Activated T-helper 1 cell treated with Interleukin-2 at 50 U/mL for 16 hours (primary cell): Measurements from ENCODE around the gene ANKS1B.
"Not testable (repeated sequence)": the region's sequence is repeated elsewhere in the genome, so short reads cannot be mapped to it uniquely, and the experiment has no call there.

Source experiments
- DNase-seq: peaks from one replicate; pipeline ENCODE4 v3.0.0-alpha.2; 2020; ENCODE audit warnings: low read depth

Gene ANKS1B

DNA sequence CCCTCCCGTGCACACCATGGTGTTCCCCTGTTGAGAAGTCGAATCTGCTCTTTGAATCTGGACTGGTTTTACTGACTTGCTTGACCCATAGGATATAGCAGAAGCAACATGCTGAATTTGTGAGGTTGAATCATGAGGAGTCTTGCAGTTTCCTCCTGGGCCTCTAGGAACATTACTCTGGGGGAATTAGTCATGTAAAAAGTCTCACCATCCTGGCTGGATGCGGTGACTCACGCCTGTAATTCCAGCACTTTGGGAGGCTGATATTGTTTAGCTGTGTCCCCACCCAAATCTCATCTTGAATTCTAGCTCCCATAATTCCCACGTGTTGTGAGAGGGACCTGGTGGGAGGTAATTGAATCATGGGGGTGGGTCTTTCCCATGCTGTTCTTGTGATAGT is 1228.9 kb downstream of the ANKS1B start:
- not testable (repeated sequence) for DNase-seq

DNA sequence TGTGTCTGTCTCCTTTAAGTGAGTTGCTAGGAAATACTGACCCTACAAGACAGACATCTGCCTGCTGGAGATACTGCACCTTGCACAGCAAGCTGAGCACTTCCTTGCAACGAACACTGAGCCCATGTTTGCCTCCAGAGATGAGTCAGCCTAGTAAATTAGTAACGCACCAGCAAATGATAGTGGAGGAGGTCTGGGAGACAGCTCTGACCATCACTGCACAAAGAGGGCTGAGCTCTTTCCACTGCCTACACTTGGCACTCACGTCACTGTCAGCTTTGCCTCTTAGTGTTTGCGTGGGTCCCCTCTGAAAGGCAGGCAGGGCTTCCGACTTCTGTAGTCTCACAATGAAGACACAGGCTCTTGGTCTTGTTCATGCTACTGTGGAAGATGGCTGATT is 1230.6 kb downstream of the ANKS1B start:
- no peak for DNase-seq

DNA sequence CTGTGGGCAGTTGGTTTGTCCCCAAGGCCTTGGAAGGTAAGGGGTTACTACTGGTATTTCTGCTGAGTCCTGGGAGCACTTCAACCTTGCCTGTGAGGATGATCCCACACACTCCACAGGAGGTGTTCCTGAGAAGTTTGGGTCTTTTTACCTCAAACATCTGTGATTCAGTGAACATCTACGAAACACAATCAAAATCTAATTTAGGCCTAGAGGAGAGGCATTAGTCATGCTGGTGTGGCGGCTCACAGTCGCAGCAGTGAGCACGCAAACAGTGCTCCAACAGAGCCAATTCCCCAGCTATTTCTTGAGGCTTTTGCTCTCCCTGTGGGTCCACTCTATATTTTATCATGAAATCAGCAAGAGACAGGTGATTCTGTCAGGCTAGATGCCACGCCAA is 1232.0 kb downstream of the ANKS1B start:
- no peak for DNase-seq

- no peak for DNase-seq
Measured at GRCh38 chr12:98751580-98752115, 1233.1 kb downstream of the ANKS1B start.

DNA sequence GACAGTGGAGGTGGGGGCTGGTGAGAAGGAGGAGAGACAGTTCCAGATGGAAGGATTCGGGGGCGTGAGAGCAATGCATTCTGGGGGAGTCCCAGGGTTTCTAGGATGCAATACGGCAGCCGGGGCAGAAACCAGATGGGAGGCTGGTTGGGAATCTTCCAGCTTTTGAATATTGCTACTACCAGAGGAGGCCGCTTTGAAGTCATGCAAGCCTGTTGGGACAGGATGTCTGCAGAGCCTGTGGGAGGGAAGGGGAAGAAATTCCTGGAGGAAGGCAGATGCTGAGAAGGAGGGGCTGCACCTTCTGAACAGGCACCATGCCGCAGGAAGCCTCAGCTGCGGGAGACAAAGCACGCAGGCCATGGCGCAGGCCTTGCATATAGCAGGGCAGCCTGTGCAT is 1234.2 kb downstream of the ANKS1B start:
- no peak for DNase-seq

- DNase-seq, result no peak
Measured at GRCh38 chr12:98748463-98748862, 1236.3 kb downstream of the ANKS1B start.

DNA sequence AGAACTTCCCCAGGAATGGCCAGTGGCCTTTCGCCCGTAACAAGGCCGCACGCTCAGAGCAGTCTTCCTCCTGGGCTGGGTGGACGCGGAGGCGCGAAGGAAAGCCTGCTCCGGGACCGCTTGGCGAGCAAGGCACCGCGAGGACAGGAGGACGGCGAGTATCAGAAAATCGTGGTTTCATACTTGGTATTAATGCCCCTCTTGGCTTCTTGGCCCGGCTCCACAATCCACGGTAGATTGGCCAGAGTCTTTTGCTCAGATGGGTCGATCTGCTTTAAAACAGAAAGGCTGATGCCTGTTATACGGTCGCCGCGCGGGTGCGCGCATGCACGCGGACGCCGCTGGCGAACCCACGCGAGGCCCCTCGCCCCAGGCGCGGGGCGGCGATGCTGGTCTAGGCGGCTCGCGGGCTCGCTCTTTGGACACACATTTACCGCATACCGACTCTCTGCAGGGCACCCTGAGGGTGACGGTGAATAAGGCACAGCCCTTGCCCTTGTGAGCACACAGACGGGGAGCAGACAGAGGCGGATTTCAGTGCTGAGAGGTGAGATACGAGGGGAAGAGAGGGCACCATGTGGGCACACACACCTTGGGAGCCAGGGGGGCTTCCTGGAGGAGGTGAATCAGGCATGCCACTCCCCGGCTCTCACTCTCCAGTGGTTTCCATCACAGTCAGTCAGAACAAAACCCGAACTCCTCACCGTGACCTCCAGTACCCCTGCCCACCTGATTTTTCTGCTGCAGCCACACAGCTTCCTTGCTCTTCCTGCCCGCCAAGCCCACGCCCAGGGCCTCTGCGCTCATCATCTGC is 1239.0 kb downstream of the ANKS1B start:
- no peak for DNase-seq

DNA sequence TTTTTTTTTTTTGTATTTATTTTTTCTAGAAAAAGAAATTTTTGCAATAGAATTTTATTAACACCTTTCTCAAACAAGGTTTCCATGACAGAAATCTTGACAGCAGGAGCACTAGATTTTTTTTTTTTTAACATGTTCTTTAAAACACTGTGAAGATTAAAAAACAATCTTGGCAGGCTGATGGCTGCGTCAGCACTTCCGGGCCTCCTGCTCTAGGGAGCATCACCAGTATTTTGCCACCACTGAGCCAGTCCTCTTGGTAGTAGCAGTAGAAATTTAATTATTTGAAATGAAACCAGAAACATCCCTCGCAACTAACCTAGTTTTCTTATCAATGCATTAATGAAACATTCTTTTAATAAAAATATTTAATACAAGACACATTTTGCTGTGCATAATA is 1240.1 kb downstream of the ANKS1B start:
- no peak for DNase-seq

DNA sequence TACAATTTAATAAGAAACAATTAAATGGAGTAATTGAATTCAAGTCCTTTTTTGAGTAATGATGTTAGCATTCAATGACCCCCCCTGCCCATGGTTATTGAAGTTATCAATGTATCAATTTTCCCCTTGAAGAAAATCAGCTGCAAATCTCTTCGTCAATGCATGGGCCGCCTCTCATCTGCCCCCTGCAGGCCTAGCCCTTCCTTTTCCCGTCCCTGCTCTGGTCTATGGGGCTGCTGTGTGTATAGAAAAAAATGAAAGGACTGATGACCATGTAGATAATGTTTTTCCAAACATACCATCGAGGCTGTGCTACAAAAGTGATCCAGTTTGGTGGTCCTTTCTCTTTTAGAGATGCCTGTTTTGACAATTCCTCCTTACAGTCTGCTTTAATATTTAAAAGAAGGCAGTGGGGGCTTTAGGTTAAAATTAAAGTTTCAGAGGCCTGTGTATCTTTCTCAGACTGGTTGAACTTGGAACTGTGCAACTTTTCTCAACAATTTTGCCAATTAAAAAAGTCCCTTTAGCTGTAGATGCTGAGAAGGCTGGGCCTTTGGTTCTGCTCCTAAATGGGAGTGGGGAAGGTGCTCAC is 1241.3 kb downstream of the ANKS1B start:
- DNase-seq, result no peak

DNA sequence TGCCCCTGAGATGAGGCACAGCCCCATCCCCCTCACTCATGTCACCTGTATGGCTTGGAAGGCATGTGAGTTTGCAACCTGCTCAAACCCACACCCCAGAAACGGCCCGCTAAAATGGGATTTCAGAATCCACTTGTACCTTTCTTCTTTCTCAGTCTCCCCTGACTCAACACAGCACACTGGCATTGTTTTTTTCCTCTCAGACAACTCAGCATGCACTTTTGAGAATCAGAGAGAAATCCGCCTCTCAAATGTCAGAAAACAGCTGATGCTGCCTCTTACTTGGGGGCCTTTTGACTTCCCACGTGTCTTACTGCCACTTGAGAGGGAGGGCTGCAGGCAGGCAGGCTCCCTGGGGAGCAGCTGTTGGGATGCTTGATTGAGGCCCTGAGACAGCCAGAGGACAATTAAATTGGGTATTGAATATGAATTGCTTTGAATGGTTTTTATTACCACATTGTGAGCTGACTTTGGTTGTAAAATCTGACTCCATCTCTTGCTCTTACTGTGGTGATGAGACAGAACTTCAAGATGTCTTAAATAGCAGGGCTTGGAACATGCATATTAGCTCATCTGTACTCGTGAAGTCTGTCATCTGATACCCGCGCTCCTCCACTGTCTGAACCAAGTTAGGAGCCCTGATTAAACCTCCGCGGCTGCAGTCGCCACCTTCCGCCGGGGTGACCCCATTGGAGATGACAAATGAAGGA is 1243.0 kb downstream of the ANKS1B start:
- no peak for DNase-seq

DNA sequence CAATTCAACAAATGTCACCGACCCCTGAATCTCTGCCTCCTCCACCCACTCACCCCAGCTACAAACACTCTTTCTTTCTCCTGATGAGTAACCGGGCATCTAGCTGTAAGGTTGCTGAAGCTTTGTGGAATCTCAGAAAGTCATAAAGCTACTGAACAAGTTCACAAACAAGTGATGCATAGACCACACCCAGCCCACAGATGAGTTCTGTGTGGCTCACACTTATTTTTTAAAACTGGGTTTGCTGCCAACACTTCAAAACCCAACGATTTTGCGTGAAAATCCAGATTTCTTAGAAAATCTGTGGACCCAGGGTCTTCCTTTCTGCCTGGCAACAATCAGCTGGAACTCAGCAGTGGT is 1243.6 kb downstream of the ANKS1B start:
- DNase-seq, result no peak

GRCh38 chr12:98740751-98741150 is 1244.0 kb downstream of the ANKS1B start:
- no peak for DNase-seq

- DNase-seq, result no peak
Measured at GRCh38 chr12:98738539-98738938, 1246.2 kb downstream of the ANKS1B start.

GRCh38 chr12:98738002-98738401 is 1246.7 kb downstream of the ANKS1B start:
- no peak for DNase-seq

- no peak for DNase-seq
Measured at GRCh38 chr12:98737322-98737712, 1247.4 kb downstream of the ANKS1B start.

DNA sequence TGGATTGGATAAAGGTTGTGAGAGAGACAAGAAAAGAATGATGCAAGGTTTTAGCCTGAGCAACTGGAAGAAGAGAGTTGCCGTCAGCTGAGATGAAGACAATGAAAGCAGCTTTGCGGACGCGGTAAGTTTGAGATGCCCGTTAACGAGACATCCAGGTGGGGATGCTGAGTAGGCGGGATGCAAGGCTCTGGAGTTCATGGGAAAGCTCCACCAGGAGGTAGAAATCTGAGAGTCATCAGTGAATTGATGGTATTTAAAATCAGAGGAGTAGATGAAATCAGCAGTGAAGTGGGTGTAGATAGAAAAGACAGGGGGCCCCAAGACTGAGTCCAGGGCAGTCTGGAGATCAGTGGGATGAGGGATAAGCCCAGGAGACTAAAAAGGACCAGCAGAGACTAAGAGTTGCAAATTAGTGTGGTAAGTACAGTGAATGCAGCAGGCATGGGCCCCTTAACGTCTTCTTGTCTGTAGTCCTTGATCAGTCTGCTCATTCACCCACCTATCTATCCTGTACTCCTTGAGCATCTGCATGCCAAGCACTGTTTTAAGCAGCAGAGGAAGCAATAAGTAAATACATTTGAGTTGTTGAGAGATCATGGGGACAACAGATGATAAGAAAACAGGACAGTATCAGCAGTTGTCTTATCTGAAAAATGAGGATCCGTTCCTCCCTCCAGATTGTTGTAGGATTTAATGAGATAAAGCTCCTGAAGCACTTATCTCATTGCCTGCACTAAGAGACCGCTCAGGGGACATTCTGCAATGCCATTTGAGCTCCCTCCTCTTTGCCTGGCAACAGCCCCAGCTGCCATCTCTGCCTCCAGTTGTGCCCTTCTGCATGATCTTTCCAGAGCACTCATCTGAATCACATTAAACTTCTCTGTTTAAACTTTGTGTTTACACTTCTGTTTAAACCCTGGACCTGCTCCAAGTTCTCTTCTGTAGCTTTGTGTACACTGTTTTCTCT is 1248.1 kb downstream of the ANKS1B start:
- DNase-seq, result no peak

GRCh38 chr12:98735821-98736220 is 1248.9 kb downstream of the ANKS1B start:
- no peak for DNase-seq

GRCh38 chr12:98733667-98734350 is 1250.9 kb downstream of the ANKS1B start:
- DNase-seq, result no peak

GRCh38 chr12:98730412-98730811 is 1254.3 kb downstream of the ANKS1B start:
- no peak for DNase-seq

GRCh38 chr12:98727196-98727595 is 1257.5 kb downstream of the ANKS1B start:
- DNase-seq, result no peak
